Kidney tubule cell (primary cell): ENCODE data around the gene REPIN1.
A peak's percentile ranks its signal among the peaks of the same experiment; 100 is the strongest.

ENCODE experiments used
- DNase-seq: peaks from one replicate; pipeline ENCODE4 v3.0.0-alpha.2; 2018; ENCODE audit warnings: low spot score

REPIN1 gene

DNA sequence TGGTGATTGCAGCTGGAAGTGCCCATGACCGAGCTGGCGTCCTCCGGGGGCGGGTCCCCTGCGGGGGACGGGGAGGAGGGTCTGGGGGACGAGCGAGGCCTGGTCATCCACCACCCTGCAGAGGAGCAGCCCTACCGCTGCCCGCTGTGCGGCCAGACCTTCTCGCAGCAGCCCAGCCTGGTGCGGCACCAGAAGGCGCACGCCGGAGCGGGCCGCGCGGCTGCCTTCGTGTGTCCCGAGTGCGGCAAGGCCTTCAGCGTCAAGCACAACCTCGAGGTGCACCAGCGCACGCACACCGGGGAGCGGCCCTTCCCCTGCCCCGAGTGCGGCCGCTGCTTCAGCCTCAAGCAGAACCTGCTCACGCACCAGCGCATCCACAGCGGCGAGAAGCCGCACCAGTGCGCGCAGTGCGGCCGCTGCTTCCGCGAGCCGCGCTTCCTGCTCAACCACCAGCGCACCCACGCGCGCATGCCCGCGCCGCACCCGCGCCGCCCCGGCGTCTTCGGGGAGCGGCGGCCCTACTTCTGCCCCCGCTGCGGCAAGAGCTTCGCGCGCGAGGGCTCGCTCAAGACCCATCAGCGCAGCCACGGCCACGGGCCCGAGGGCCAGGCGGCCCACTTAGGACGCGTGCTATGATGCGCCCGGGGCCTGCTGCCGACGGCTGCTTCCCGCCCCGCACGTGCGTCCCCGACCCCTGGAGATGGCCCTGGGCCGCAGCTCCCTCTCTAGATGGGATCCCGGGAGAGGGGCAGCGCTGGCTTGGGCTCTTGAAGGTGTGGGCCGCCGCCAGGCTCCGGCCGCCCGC lies 39.2 kb downstream of the REPIN1 start:
- no peak for DNase-seq

DNA sequence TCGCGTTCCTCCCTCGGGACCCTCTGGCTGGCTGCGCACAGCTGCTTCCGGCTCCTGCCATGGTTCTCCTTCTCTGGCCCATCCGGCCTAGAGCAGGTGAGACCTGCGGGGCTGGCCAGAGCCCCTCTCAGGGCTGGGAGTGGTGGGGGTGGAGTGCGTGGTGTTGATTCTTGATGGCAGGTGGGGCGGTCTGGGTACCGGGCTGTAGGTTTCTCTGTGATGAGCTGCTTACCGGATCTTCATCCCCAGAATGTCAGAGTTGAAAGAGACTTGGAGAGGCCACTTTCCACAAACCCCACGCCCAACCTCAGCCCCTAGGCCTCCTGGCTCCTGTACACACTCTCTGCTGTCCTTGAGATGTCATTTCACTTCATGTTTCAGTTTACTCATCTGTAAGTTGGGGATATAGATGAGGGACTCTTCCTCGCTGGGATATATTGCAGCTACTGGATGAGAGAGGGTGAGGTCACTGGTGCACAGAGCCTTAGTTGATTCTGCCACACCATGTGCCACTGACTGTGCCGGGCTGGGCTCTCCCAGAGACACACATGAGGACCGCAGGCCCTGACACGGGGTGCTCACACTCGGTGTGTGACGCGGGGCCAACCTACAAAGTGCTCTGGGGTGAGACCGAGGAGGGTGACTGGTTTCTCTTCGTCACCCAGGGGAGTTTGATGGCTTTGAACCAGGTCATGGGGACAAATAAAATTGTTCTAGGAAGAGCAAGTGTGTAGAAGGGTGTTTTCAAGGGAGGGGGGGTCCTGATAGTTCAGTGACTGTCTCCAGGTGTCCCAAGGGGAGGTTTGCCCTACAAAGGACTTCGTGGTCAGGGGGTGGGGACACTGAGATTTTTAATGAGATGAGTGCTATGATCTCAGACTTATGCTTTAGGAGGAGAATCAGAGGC lies 40.0 kb downstream of the REPIN1 start:
- DNase-seq = peak; percentile 42

DNA sequence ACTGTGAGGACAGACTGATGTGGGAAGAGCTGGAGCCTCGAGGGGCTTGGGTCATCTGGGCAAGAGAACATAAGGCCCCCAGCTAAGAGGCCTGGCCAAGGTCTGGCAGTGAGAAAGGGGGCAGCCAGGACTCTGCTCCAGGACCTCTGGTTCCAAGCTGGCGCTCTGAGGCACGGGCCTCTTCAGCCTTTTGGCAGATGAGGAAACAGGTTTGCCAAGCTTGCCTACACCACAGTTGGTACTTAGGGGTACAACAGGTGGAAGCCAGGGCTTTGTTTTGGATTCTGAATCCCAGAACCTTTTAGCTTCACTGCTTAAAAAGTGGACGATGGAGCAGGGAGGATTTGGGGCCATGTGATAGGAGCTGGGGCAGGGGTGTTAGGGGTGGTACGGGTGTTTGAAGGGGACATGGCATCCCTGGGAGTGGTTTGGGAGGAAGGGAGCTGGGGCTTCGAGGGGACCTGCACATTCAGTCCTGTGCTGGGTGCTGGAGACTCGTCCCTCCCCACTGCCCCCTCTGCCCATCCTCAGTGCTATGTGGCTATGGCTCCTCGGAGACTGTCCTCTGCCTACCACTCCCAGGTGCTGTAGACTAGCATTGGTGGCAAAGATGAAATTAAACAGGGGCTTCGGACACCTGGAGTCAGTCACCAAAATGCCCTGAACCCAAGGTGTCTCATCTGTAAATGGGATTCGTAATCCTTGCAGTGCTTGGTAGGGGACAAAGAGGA lies 40.8 kb downstream of the REPIN1 start:
- no peak for DNase-seq

GRCh38 chr7:150410131-150410530 lies 41.5 kb downstream of the REPIN1 start:
- DNase-seq = no peak

DNA sequence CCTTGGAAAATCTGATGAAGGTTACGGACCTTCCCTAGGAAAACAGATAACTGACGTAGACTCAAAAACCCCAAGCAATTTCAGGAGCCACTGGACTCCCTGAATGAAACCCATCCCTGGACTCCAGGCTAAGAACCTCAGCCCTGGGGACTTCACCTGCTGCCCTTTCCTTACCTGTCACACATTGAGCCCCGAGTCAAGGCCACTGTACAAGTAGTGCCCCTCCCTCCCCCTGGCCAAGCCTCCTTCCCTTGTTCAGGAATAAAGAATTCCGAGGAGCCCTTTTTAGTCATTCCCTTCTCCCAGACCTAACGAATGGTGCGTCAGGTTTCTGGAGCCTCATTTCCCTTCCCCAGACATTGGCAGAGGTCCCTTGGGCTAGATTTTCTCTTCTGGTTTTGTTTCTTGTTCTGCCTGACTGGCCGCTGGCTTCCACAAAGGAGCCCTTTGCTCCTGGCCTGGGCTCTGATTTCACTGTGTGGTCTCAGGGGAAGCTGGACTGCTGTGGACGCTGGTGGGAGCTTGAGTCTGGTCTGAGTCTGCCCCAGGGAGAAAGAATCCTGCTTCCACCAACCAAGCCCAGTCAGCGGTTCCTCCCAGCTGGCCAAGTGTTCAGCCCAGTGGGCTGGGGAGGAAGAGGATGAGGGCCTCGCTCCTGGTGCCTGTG lies 42.2 kb downstream of the REPIN1 start:
- DNase-seq = peak; percentile 89

DNA sequence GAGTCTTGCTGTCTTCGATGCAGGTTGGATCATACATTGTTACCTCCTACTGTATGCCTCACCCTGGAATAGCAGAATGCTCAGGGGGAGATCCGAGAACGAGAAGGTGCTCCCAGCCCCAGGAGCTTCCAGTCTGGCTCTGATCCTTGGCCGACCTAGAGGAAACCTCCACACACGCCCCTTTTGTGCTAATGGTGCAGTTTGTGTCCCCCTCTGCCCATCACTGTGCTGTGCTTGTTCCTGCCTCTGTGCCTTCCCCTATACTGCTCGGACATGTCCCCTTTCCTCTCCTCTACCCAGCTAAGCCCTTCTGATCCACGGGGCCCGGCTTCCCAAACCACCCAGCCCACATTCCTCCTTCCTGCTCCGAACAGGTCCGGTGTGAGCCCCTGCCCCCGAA lies 43.0 kb downstream of the REPIN1 start:
- DNase-seq = no peak

DNA sequence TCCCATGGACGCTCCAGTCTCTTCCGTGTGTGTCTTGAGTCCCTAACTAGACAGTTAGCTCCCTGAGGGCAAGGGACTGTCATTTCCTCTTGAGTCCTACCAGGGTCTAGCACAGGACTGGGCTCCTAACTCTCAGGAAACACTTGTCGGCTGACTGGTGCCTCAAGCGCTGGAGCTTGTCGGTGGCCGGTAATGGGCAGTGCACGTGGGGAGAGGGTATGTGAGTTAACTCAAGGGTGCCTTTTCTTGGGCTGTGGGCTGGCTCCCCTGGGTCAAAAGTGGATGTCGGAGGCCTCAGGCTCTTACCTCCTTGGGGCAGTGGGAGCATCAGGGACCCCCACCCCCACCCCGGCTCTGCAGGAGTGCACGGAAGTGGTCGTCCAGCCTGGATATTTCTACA lies 43.4 kb downstream of the REPIN1 start:
- no peak for DNase-seq

DNA sequence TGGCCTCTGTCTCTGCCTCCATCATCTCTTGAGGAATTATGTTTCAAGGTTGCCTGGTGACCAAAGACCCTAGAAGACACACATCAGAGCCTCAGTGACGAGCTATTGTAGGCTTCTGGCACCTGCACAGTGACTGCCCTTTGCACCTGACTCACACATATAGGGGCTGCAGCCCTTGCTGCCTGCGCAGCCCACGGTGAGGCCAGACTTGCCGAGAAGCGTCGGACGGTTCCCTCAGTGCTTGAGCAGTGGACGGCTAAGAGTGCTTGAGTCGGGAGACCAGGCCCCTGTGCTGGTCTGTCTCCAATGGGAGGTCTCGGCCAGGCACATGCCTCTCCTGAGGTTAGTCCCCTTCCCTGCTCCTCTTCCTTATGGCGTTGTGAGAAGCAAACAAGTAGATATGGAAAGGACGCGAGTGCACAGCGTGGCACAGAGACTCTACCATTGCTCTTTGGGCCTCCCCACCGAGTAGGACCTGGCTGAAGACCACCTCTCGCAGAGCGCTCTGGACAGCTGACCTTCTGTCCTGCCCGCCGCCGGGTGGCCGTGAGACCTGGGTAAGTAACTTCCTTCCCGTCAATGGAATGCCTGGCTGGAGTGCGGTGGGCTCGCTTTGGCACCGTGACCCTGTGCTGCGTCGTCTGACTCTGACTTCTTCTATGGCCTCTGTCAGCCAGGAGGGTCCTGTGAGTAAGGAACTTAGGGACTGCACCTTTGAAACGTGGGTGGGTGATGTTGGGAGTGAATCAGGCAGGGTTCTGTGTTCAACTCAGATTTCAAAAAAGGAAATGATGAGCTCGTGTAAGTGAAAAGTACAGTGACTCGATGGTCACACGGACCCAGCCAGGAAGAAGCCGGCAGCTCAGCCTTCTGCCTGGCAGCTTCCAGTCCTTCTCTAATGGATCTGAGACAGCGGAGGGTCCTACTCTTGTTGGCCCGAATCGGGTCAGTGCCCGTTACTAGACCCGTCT lies 44.2 kb downstream of the REPIN1 start:
- no peak for DNase-seq

DNA sequence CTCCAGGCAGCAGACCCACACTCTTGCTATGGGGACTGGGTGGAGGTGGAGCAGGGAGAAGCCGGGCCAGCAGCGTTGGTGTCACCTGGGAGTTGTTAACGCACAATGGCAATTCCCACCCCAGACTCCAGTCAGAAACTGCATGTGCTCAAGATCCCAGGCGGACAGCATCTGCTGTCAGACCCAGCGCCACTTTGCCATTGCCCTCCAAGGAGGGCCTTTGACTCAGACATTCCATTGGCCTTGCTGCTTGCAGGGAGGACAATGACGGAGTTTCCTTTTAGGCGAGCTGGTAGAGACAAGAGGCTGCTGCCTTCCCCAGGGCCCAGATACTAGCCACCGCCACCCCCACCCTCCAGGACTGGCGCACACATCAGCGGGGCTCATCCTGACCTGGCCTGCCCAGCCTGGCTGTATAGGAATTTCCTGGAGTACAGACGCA lies 45.0 kb downstream of the REPIN1 start:
- DNase-seq = peak; percentile 44

DNA sequence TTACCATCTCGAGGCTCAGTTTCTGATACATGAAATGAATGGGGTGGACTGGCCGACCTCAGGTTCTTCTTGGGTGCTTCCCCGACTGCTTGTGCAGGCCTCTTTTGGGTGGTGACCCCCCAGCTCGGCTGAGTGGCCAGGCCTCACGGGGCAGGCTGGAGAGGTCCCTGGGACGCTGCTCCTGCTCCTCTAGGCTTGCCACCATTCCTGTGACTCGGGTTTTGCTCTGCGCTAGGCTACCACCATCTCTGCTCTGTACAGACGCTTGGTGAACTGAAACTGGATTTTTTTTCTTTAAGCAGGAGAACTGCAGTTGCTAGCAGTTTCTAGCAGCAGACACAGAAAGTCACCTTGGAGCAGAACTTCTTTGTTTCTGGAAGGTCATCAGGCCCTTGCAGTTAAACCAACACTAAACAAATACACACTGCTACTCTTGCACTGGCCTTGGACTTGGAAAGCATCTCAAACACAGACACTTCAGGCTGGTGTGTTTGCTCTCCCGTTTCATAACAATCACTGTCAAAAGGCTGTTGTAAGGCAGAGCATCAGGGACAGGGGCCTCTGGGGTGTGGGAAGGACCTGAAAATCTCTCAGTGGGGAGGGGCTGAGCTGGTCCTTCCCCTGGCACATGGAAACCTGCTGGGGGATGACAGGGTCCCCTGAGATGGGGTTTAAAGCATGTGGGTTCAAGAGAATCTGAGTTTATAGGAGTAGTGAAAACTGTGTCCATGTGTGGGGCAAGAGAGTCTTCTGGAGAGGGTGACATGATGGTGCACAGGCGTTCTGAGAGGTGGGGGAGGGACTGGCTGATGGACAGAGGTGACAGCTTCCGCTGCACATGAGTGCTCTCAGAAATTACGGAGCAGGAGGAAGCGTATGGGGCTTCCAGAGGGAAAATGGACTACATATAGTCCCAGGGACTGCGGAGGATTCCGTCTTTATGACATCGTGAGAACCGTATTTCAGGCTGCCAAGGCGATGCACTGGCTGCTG lies 46.8 kb downstream of the REPIN1 start:
- DNase-seq = no peak

DNA sequence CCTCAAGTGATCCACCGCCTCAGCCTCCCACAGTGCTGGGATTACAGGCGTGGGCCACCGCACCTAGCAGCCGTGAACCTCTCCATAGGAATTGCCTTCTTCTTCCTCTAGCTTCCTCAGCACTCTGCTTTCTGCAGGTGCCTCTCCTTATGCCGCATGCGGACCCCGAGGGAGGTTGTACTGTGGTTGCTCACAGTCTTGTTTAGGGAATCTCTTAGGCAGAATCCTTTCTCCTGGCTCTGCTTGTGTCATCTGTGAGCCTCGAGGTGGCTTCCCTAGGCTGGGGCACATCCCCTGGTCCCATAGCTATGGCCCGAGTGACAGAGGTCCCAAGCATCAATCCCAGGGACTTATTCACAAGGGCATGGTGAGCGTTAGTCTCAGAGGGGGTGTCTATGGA lies 48.6 kb downstream of the REPIN1 start:
- DNase-seq = no peak

- DNase-seq = no peak
These were observed 49.2 kb downstream of the REPIN1 start for GRCh38 chr7:150417863-150418262.

- no peak for DNase-seq
These were observed 51.6 kb downstream of the REPIN1 start for GRCh38 chr7:150420242-150420641.

DNA sequence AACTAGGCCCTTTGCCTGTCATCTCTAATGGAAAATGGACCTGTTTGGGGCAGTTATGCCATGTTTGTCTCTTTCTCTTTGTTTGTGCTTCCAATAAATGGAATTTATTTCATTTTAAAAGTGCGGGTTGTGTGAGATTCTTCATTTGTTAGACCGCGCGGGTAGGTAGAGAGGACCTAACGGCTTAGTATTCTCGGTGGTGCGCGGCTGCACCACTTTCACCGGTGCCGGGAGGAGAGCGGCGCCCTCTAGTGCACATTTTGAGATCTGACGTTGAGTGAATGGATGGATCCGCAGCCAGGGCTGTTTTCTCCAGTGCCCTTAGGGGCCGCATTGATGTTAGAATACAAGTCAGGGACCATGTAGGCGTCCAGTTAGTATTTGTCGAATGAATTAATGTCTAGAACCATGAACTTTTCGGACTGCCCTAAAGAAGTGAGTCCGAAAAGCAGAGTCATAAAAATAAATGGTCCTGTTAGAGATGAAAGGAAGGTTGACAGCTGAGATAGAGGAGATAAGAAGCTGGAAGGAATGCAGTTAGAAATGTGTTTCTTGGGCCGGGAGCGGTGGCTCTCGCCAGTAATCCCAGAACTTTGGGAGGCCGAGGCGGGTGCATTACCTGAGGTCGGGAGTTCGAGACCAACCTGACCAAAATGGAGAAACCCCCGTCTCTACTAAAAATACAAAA lies 52.5 kb downstream of the REPIN1 start:
- DNase-seq = peak; percentile 78

GRCh38 chr7:150421831-150422230 lies 53.2 kb downstream of the REPIN1 start:
- DNase-seq = no peak
